H54 (cell line): ENCODE measurements around the gene SMCO1.
A peak's percentile ranks its signal among the peaks of the same experiment; 100 is the strongest.
"Not testable (repeated sequence)": the region's sequence is repeated elsewhere in the genome, so short reads cannot be mapped to it uniquely, and the experiment has no call there.

Experiments used
- DNase-seq: peaks from one replicate; pipeline ENCODE4 v3.0.0; 2011; ENCODE audit warnings: low spot score, mixed read lengths; ENCODE audit not compliant: insufficient read length
- FAIRE-seq: peaks from 3 replicates; lab custom pipeline; 2011; peaks lifted over from hg19 to GRCh38; lab: Jason Lieb, UNC
- POLR2A ChIP-seq: IDR thresholded peaks from 2 replicates; pipeline ENCODE4 v1.6.1; 2011; ENCODE audit warnings: low read depth, mild to moderate bottlenecking, low read length

Gene SMCO1

GRCh38 chr3:196514350-196514716 is 813 bp downstream of the SMCO1 start:
- FAIRE-seq (no peak), DNase-seq (no peak)
- no peak for TF ChIP-seq POLR2A

- no peak for TF ChIP-seq POLR2A
- FAIRE-seq (peak; percentile 94), DNase-seq (no peak)
Measured at GRCh38 chr3:196513697-196514349, 1.3 kb downstream of the SMCO1 start.

GRCh38 chr3:196511646-196512425 is 3.3 kb downstream of the SMCO1 start:
- FAIRE-seq, DNase-seq: not testable (repeated sequence)

- not testable (repeated sequence) for FAIRE-seq, DNase-seq
Measured at GRCh38 chr3:196511108-196511507, 4.0 kb downstream of the SMCO1 start.

GRCh38 chr3:196506687-196507086 is 8.5 kb downstream of the SMCO1 start:
- no peak for FAIRE-seq
- TF ChIP-seq POLR2A: no peak
- DNase-seq: no peak

GRCh38 chr3:196504556-196504955 is 10.6 kb downstream of the SMCO1 start:
- FAIRE-seq (no peak), DNase-seq (no peak)
- TF ChIP-seq POLR2A: no peak

- not testable (repeated sequence) for FAIRE-seq
Measured at GRCh38 chr3:196504077-196504398, 11.1 kb downstream of the SMCO1 start.

GRCh38 chr3:196503196-196504076 is 11.7 kb downstream of the SMCO1 start, which contains the start of gene RNF168:
TSS of gene RNF168 (minus strand) at chr3:196503768. CDS start at chr3:196503173, 595 bp downstream.
- DNase-seq (peak; percentile 92), FAIRE-seq (peak; percentile 11)
- TF ChIP-seq POLR2A: peak; percentile 88

More at GRCh38 chr3:196504077-196504398, 11.1 kb downstream of the SMCO1 start:
- DNase-seq: not testable (repeated sequence)

GRCh38 chr3:196502775-196503195 is 12.4 kb downstream of the SMCO1 start:
- 0 out of 2 replicates have a peak, but pooled peaks have one; percentile 23 for TF ChIP-seq POLR2A
- DNase-seq: peak; percentile 55
- peak; percentile 88 for FAIRE-seq

- no peak for FAIRE-seq
- TF ChIP-seq POLR2A: no peak
- no peak for DNase-seq
Measured at GRCh38 chr3:196501316-196502044, 13.7 kb downstream of the SMCO1 start.

GRCh38 chr3:196499807-196500524 is 15.2 kb downstream of the SMCO1 start:
- FAIRE-seq (no peak), DNase-seq (no peak)
- no peak for TF ChIP-seq POLR2A

- DNase-seq (no peak), FAIRE-seq (peak; percentile 93)
- TF ChIP-seq POLR2A: no peak
Measured at GRCh38 chr3:196499061-196499460, 16.1 kb downstream of the SMCO1 start.

- FAIRE-seq (no peak), DNase-seq (no peak)
- no peak for TF ChIP-seq POLR2A
Measured at GRCh38 chr3:196498297-196498696, 16.8 kb downstream of the SMCO1 start.
